Ovary (tissue), 3 donors: ENCODE data around the gene PHF21B.

ENCODE experiments used
- EP300 ChIP-seq: sonication (generic); formaldehyde crosslinking; IDR thresholded peaks from one replicate; pipeline ENCODE4 v1.6.1; 2017; ENCODE audit warnings: antibody characterized with exemption
- TF ChIP-seq, protein P1 (sequence below), 3 donors: fragments of 450-650 bp in 2 of 3; fragments of 200-600 bp in 1 of 3; IDR thresholded peaks; one replicate each; pipeline versions ENCODE4 v1.5.1 to v1.8.0; 2016 to 2022; ENCODE audit warnings: antibody characterized with exemption in 3 of 3, mild to moderate bottlenecking in 1 of 3
- donor health status: DM: no; HTN: no; CAD: no.

DNA sequence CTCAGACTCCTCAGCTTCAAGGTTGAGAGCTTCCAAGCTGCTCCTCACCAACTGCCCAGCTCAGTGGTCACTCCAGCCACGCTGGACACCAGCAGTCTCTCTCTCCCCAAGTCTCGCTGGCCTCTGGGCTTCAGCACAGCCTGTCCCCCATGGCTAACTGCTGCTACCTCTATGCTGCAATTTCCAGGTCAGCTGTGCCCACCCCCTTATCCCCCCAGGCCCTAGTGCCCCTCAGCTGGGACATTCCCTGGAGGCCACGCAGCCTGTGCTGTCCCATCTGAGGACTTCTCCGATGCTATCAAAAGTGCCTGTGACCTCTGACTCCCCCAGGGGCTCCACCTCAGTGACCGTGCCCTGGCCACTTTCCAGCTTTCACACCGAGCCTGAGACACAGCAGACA is 37.5 kb upstream of the PHF21B start:
- TF ChIP-seq, protein P1, sequence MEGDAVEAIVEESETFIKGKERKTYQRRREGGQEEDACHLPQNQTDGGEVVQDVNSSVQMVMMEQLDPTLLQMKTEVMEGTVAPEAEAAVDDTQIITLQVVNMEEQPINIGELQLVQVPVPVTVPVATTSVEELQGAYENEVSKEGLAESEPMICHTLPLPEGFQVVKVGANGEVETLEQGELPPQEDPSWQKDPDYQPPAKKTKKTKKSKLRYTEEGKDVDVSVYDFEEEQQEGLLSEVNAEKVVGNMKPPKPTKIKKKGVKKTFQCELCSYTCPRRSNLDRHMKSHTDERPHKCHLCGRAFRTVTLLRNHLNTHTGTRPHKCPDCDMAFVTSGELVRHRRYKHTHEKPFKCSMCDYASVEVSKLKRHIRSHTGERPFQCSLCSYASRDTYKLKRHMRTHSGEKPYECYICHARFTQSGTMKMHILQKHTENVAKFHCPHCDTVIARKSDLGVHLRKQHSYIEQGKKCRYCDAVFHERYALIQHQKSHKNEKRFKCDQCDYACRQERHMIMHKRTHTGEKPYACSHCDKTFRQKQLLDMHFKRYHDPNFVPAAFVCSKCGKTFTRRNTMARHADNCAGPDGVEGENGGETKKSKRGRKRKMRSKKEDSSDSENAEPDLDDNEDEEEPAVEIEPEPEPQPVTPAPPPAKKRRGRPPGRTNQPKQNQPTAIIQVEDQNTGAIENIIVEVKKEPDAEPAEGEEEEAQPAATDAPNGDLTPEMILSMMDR (IDR thresholded peaks at IDR 0.05) = no peak
- no peak for TF ChIP-seq EP300
